D721Med (cell line): Measurements from ENCODE around the gene RNF144A.

ENCODE experiments used
- DNase-seq: peaks from one replicate; pipeline ENCODE4 v3.0.0; 2011; ENCODE audit warnings: low spot score; ENCODE audit not compliant: insufficient read length
- FAIRE-seq: peaks from 2 replicates; lab custom pipeline; 2011; peaks lifted over from hg19 to GRCh38; lab: Jason Lieb, UNC
- TF ChIP-seq, protein P1 (sequence below): IDR thresholded peaks from 2 replicates; pipeline ENCODE4 v1.5.1; 2012; ENCODE audit warnings: mild to moderate bottlenecking, control low read depth; ENCODE audit not compliant: insufficient read depth; ENCODE audit errors: missing control alignments

The RNF144A gene

DNA sequence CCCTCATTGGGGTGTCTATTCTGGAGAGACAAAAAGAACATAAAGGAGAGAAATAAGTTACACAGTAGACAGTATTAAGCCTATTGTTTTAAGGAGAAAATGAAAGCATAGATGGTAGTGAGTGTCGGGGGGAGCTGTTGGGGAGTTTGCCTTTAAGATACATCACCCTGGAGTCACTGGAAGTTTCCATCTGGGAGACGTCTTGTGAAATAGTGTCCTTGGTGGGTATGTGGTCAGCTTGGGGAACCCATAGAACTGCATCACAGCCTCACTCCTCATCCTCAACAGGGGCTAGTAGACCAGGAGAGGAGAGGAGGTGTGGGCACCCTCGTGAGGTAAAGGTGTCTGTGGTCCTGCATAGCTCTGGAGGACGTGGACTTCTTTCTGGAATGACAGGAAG is 60.6 kb downstream of the RNF144A start:
- TF ChIP-seq, protein P1, sequence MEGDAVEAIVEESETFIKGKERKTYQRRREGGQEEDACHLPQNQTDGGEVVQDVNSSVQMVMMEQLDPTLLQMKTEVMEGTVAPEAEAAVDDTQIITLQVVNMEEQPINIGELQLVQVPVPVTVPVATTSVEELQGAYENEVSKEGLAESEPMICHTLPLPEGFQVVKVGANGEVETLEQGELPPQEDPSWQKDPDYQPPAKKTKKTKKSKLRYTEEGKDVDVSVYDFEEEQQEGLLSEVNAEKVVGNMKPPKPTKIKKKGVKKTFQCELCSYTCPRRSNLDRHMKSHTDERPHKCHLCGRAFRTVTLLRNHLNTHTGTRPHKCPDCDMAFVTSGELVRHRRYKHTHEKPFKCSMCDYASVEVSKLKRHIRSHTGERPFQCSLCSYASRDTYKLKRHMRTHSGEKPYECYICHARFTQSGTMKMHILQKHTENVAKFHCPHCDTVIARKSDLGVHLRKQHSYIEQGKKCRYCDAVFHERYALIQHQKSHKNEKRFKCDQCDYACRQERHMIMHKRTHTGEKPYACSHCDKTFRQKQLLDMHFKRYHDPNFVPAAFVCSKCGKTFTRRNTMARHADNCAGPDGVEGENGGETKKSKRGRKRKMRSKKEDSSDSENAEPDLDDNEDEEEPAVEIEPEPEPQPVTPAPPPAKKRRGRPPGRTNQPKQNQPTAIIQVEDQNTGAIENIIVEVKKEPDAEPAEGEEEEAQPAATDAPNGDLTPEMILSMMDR = no peak
- FAIRE-seq (no peak), DNase-seq (no peak)

DNA sequence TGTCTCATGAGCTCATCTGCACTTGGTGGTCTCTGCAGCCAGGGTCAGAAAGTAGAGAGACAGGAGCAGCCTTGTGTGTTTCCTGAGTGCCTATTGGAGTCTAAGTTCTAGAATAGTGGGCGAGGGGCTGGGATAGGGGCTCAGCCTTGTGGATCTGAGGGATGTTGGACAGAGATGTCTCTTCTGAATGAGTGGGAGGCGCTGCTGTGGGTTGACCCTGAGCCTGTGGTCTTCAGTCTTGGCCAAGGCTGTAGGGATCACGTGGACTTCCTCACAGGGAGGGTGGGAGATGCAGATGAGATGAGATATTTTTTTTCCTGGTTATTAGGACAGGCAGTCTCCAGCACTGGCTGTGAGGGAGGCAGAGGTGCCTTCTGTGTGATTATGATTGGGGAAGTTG is 61.8 kb downstream of the RNF144A start:
- TF ChIP-seq, protein P1 = no peak
- FAIRE-seq (no peak), DNase-seq (no peak)

DNA sequence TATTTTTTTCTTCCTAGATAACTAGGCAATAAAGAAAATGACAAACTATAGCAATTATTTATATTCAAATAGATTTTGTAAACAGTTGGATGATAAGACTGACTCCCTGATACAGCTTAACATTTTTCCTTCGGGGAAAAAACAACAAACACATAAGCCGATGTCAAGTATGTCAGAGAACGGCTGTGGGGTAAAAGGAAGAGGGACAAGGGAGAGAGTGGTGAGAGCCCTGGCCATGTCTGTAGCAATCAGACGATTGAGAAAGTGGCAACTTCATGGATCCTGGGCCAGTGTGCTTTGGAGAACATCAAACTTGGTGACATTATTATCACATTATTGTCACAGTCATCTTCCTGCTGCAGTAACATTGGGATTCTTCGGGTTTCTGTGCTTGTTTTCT is 65.2 kb downstream of the RNF144A start:
- FAIRE-seq (no peak), DNase-seq (no peak)
- TF ChIP-seq, protein P1 = no peak

DNA sequence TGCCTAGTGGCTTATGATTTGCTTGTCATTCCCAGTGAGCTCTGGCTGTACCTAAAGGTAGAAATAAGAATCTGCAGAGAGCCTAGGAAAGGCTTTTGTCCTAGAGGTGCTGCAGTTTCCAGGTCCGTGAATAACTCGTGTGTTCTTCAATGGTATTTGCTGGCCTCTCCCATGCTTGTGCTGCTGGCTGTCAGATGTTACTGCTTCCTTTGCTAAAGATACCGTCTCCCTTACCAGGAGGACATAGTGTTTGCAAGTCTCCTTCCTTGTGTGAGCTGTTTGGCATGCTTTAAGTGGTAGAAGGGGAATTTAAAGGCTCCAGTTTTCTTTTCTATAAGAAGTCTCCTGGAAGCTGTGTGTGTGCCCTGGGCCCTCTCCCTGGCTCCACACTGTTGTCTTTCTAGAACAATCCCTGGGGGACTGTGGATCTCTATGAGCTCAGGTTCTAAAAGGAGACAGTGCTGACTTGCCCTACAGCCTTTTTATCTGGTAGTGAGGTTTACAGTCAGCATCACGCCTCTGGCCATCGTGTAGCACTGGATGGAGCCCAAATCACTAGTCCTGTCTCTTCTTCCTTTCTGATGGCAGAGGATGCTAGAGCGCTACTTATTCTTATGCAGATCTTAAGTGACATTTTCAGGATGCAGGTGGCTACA is 65.8 kb downstream of the RNF144A start:
- TF ChIP-seq, protein P1 = no peak
- no peak for DNase-seq
- FAIRE-seq = no peak

GRCh38 chr2:6986301-6986911 is 69.2 kb downstream of the RNF144A start:
- TF ChIP-seq, protein P1 = no peak
- DNase-seq (no peak), FAIRE-seq (no peak)

- FAIRE-seq (no peak), DNase-seq (no peak)
- TF ChIP-seq, protein P1 = no peak
These were observed 69.7 kb downstream of the RNF144A start for GRCh38 chr2:6986912-6987361.

GRCh38 chr2:6990871-6991270 is 73.7 kb downstream of the RNF144A start:
- no peak for FAIRE-seq
- TF ChIP-seq, protein P1 = no peak
- DNase-seq = no peak
